RWPE2 (cell line): ENCODE data around the gene ATP1B1.

Source experiments
- ATAC-seq: fragments of 200-7000 bp; cut with Tn5 transposase; 3 replicates; pipeline ENCODE4 v1.9.1; 2021; ENCODE audit warnings: low read depth
- DNase-seq: peaks from one replicate; pipeline ENCODE4 v3.0.0-alpha.2; 2020; ENCODE audit warnings: low spot score
- H3K27ac ChIP-seq: fragments of 450-650 bp; 2 replicates; pipeline ENCODE4 v1.5.1; 2017; ENCODE audit warnings: mild to moderate bottlenecking; ENCODE audit not compliant: poor library complexity, severe bottlenecking
- H3K27me3 ChIP-seq: fragments of 250-450 bp; sonication (Bioruptor Pico); 2 replicates; pipeline ENCODE4 v1.5.1; 2021; ENCODE audit warnings: mild to moderate bottlenecking, moderate library complexity; ENCODE audit not compliant: insufficient read depth, poor library complexity, severe bottlenecking
- H3K36me3 ChIP-seq: fragments of 250-450 bp; sonication (Bioruptor Pico); 2 replicates; pipeline ENCODE4 v1.5.1; 2020; ENCODE audit warnings: low read depth, mild to moderate bottlenecking, moderate library complexity
- H3K4me1 ChIP-seq: fragments of 250-450 bp; sonication (Bioruptor Pico); 2 replicates; pipeline ENCODE4 v1.5.1; 2021; ENCODE audit warnings: mild to moderate bottlenecking, moderate library complexity; ENCODE audit not compliant: insufficient read depth, poor library complexity, severe bottlenecking
- H3K4me3 ChIP-seq: fragments of 250-450 bp; sonication (Bioruptor Pico); 2 replicates; pipeline ENCODE4 v1.5.1; 2021; ENCODE audit warnings: mild to moderate bottlenecking, moderate library complexity; ENCODE audit not compliant: severe bottlenecking
- H3K9me3 ChIP-seq: fragments of 250-450 bp; sonication (Bioruptor Pico); 2 replicates; pipeline ENCODE4 v1.5.1; 2021; ENCODE audit warnings: mild to moderate bottlenecking, moderate library complexity; ENCODE audit not compliant: severe bottlenecking
- TF ChIP-seq, protein P1 (sequence below): fragments of 450-650 bp; IDR thresholded peaks from one replicate; pipeline ENCODE4 v1.5.1; 2017; ENCODE audit warnings: mild to moderate bottlenecking, moderate library complexity; ENCODE audit not compliant: poor library complexity, severe bottlenecking

The ATP1B1 gene

DNA sequence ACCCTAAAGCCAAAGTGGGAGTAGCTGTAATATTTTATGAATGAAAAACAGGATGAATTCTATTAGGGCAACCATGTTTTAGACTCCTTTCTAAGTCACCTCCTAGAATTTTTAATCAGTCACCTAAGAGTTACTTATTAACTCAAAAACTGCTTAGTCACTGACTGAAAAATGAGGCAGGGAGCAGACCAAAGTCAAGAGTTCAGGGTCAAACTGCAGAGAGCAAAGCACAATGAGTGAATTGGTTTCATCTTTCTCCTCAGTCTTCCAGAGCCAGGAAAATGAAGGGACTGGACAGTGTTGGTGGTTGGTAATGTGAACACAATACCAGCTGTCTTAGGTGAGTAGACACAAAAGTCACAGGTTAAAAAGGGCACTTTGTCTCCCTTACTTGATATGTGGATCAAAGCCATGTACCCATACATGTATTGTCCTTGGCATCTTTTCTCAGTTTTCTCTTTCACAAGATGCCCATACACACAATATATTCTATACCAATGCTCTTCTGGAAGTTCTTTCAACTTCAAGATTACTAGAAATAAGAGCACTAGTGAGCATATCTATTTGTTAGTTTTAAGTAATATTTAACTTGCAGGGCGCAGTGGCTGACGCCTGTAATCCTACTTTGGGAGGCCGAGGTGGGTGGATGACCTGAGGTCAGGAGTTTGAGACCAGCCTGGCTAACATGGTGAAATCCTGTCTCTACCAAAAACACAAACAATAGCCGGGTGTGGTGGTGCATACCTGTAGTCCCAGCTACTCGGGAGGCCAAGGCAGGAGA is 42.2 kb downstream of the ATP1B1 start:
- Histone ChIP-seq H3K36me3 (no peaks in the 10 kb centered on the region), H3K27me3 (no peaks in the 10 kb centered on the region), H3K9me3 (no peaks in the 10 kb centered on the region), H3K4me1 (no peaks in the 10 kb centered on the region), H3K4me3 (no peak overlapping the region), H3K27ac (no peak overlapping the region)
- ATAC-seq: no peak
- TF ChIP-seq, protein P1, sequence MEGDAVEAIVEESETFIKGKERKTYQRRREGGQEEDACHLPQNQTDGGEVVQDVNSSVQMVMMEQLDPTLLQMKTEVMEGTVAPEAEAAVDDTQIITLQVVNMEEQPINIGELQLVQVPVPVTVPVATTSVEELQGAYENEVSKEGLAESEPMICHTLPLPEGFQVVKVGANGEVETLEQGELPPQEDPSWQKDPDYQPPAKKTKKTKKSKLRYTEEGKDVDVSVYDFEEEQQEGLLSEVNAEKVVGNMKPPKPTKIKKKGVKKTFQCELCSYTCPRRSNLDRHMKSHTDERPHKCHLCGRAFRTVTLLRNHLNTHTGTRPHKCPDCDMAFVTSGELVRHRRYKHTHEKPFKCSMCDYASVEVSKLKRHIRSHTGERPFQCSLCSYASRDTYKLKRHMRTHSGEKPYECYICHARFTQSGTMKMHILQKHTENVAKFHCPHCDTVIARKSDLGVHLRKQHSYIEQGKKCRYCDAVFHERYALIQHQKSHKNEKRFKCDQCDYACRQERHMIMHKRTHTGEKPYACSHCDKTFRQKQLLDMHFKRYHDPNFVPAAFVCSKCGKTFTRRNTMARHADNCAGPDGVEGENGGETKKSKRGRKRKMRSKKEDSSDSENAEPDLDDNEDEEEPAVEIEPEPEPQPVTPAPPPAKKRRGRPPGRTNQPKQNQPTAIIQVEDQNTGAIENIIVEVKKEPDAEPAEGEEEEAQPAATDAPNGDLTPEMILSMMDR: no peak
- DNase-seq: no peak

DNA sequence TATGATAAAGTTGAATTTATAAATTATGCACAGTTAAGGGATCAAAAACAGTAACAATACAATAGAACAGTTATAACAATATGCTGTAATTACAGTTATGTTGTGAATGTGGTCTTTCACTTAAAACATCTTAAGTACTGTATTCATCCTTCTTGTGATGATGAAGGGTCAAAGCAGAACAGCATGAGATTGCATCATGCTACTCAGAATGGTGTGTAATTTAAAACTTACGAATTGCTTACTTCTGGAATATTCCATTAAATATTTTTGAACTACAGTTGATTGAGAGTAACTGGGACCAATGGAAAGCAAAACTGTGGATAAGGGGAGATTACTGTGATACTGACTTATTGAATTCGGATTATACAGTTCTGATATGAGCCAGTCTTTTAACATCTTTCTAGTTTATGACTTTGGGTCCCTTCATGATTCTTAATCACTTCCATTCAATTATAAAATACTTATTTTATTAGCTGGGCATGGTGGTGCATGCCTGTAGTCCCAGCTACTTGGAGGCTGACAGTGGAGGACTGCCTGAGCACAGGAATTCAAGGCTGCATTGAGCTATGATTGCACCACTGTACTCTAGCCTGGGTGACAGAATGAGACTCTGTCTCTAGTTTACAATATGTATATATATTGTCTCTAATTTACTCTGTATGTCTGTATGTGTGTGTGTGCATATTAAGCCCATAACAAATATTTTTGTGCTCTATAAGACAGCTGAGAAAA is 43.2 kb downstream of the ATP1B1 start:
- H3K36me3 ChIP-seq: no peaks in the 10 kb centered on the region
- H3K4me1 ChIP-seq: no peaks in the 10 kb centered on the region
- TF ChIP-seq, protein P1: no peak
- H3K27ac ChIP-seq: no peak overlapping the region
- no peaks in the 10 kb centered on the region for H3K9me3 ChIP-seq
- ATAC-seq: no peak
- H3K27me3 ChIP-seq: no peaks in the 10 kb centered on the region
- DNase-seq: no peak
- no peak overlapping the region for H3K4me3 ChIP-seq

DNA sequence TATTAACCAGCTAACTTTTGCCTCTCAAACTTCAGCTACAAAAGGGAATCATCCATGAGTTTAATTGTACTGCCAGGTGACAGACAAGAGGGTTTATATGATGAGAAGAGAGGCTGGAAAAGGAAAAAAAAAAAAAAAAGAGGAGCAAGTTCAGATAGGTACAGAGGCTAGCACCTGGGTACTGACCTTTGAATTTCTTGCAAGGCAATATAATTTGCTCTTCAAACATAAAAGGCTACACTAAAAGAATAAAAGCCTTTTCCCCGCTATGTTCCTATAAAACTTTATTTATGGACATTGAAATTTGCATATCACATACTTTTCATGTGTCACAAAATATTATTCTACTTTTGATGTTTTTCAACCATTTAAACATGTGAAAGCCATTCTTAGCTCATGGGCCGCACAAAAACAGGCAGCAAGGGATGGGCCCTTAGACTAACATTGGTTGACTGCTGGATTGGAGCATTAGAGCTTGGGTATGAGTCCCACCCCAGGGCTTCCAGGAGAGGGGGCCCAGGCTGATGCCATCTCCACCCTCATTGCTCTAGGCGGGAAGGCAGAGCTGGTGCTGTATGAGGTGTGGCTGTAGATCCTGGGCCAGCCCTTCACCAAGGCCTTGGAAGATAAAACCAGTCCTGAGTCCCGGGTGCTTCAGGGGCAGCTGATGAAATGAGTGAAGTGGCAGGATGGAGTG is 44.3 kb downstream of the ATP1B1 start:
- Histone ChIP-seq H3K27ac (no peak overlapping the region), H3K36me3 (no peaks in the 10 kb centered on the region), H3K9me3 (no peaks in the 10 kb centered on the region), H3K4me3 (no peak overlapping the region), H3K27me3 (no peaks in the 10 kb centered on the region), H3K4me1 (no peaks in the 10 kb centered on the region)
- ATAC-seq: no peak
- no peak for DNase-seq
- TF ChIP-seq, protein P1: no peak

DNA sequence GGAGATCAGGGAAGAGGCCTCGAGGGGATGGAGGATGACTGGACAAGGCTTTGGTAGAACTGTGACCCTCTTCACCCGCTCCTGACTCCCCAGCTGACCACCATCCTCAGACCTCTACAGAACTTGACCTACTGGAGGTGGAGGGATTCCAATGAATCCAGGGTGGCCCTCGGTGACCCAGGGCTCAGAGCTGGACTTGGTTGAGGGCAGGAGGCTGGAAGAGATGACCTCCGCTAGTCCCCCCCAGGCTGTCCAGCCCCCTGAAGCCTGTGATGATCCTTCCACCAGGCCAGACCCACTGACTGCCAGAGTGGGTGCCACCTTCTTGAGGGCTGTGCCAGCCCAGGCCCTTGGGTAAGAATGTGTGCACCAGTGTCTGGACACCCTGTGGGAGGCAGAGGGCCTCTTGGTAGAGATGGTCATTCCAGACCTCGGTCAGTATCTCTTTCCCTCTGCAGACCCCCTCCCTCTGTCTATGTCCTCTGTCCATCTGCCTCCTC is 44.9 kb downstream of the ATP1B1 start:
- Histone ChIP-seq H3K27me3 (no peaks in the 10 kb centered on the region), H3K4me1 (no peaks in the 10 kb centered on the region), H3K9me3 (no peaks in the 10 kb centered on the region), H3K36me3 (no peaks in the 10 kb centered on the region), H3K4me3 (no peak overlapping the region), H3K27ac (no peak overlapping the region)
- TF ChIP-seq, protein P1: no peak
- DNase-seq (no peak), ATAC-seq (no peak)
